Esophagus mucosa (tissue), 1 donor: ENCODE measurements around the gene FAM53A. TPM values are rescaled to one million over a fixed set of nuclear protein-coding genes. Genes with fewer than 3 reads are reported as not detected.

Source experiments
- ATAC-seq: fragments of 200-7000 bp; cut with Tn5 transposase; one replicate; pipeline ENCODE4 v1.9.1; 2020
- total RNA-seq: library from RNA; stranded (reverse); gene quantifications from one replicate; pipeline ENCODE4 v1.2.4, GENCODE V29; 2023
- donor health status: DM: yes; HTN: yes; CAD: no.

The FAM53A gene
- total RNA-seq, 1 donor from 2014 or later, result 0.92 TPM

DNA sequence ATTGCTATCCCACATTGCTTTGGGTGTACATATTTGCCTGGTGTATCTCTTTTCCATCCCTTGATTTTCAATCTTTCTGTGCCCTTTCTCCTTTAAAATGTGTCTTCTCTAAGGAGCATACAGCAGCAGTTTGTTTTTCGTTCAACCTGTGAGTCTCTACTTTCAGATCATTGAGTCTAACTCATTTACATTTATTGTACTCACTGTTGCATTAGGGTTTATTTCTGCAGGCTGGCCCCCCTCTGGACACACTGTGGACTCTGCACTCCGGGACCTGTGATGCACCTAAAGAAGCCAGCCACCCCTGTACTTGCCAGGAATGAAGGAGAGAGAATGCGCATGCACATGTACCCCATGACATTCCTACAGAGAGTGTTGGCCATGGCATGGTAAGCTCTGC, 93.0 kb downstream of the FAM53A start:
- no peak for ATAC-seq

DNA sequence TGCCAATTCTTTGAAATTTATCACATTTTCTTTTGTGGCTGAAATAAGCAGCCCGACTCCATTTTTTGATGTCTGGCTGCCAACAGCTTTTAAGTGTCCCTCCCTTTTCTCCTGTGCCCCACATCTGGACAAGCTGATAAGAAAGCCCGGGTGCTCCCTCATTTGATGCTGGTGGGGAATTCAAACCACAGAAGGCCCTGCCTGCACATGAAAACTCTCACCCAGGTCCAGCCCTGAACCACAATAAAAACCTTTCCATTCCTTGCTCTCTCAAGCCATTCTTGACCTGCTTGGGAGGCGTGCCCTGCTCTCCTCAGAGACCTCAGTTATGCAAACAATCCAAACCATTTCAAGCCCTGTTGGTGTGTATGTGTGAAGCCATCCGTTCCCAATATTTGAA, 93.9 kb downstream of the FAM53A start:
- ATAC-seq, result no peak

Other genes starting within 250 kb of the FAM53A start
- gene SLBP, start 28.0 kb upstream of the FAM53A start, total RNA-seq, result 31.3 TPM
- gene TMEM129, start 37.0 kb upstream of the FAM53A start, total RNA-seq, result 25.5 TPM
- 34.4 TPM for gene TACC3, start 37.2 kb upstream of the FAM53A start, total RNA-seq
- 150 TPM for gene FGFR3, start 109.0 kb upstream of the FAM53A start, total RNA-seq
- gene LETM1, start 171.8 kb upstream of the FAM53A start, total RNA-seq, result 55.0 TPM
- gene NSD2, start 187.1 kb upstream of the FAM53A start, total RNA-seq, result 42.7 TPM